DMS153 (cell line): Measurements from ENCODE around the gene KLHL29.

Experiments
- DNase-seq: peaks from one replicate; lab custom pipeline; 2025; lab: John Stamatoyannopoulos, UW

The KLHL29 gene

GRCh38 chr2:23571085-23571484 is 186.1 kb downstream of the KLHL29 start:
- no peak for DNase-seq

GRCh38 chr2:23571527-23572282 is 186.7 kb downstream of the KLHL29 start:
- no peak for DNase-seq

- DNase-seq = no peak
Observed at GRCh38 chr2:23574919-23575654, 190.1 kb downstream of the KLHL29 start.

GRCh38 chr2:23578964-23579671 is 194.1 kb downstream of the KLHL29 start:
- DNase-seq = no peak

- no peak for DNase-seq
Observed at GRCh38 chr2:23579674-23580073, 194.7 kb downstream of the KLHL29 start.

- no peak for DNase-seq
Observed at GRCh38 chr2:23583467-23583866, 198.5 kb downstream of the KLHL29 start.

- DNase-seq = peak; percentile 80
Observed at GRCh38 chr2:23584054-23584745, 199.2 kb downstream of the KLHL29 start.

GRCh38 chr2:23585273-23586170 is 200.5 kb downstream of the KLHL29 start:
- no peak for DNase-seq

GRCh38 chr2:23586741-23587306 is 201.8 kb downstream of the KLHL29 start:
- DNase-seq = no peak

- DNase-seq = no peak
Observed at GRCh38 chr2:23587341-23587880, 202.4 kb downstream of the KLHL29 start.

GRCh38 chr2:23588106-23588505 is 203.1 kb downstream of the KLHL29 start:
- DNase-seq = no peak

GRCh38 chr2:23588508-23589201 is 203.7 kb downstream of the KLHL29 start:
- DNase-seq = peak; percentile 9

GRCh38 chr2:23589220-23589647 is 204.3 kb downstream of the KLHL29 start:
- DNase-seq = peak; percentile 18

- no peak for DNase-seq
Observed at GRCh38 chr2:23589739-23590138, 204.8 kb downstream of the KLHL29 start.

- DNase-seq = no peak
Observed at GRCh38 chr2:23590241-23590869, 205.4 kb downstream of the KLHL29 start.

- DNase-seq = no peak
Observed at GRCh38 chr2:23591111-23591510, 206.1 kb downstream of the KLHL29 start.

- no peak for DNase-seq
Observed at GRCh38 chr2:23592061-23592685, 207.2 kb downstream of the KLHL29 start.

GRCh38 chr2:23592898-23593751 is 208.1 kb downstream of the KLHL29 start:
- no peak for DNase-seq
